ENCODE results near the gene SLIT3.

The SLIT3 gene

GRCh38 chr5:169029661-169030274, 271.2 kb downstream of the SLIT3 start:
- no peak for DNase-seq (ENCODE audit: low read depth in 3 of 3)

GRCh38 chr5:169029037-169029436, 271.9 kb downstream of the SLIT3 start:
- DNase-seq (ENCODE audit: low read depth in 3 of 3) = no peak

GRCh38 chr5:169027501-169028061, 273.4 kb downstream of the SLIT3 start:
- no peak for DNase-seq (ENCODE audit: low read depth in 3 of 3)

GRCh38 chr5:169025491-169025890, 275.4 kb downstream of the SLIT3 start:
- no peak for DNase-seq (ENCODE audit: low read depth in 3 of 3)

- DNase-seq (ENCODE audit: low read depth in 3 of 3) = no peak
These were observed 276.5 kb downstream of the SLIT3 start for GRCh38 chr5:169024421-169024820.

- DNase-seq (ENCODE audit: low read depth in 3 of 3) = no peak
These were observed 278.2 kb downstream of the SLIT3 start for GRCh38 chr5:169022718-169023117.

GRCh38 chr5:169020102-169020501, 280.8 kb downstream of the SLIT3 start:
- DNase-seq (ENCODE audit: low read depth in 3 of 3) = no peak

GRCh38 chr5:169018925-169019324, 282.0 kb downstream of the SLIT3 start:
- no peak for DNase-seq (ENCODE audit: low read depth in 3 of 3)

- no peak for DNase-seq (ENCODE audit: low read depth in 3 of 3)
These were observed 284.9 kb downstream of the SLIT3 start for GRCh38 chr5:169015991-169016390.

- no peak for DNase-seq (ENCODE audit: low read depth in 3 of 3)
These were observed 287.1 kb downstream of the SLIT3 start for GRCh38 chr5:169013846-169014245.

- DNase-seq (ENCODE audit: low read depth in 3 of 3) = no peak
These were observed 287.7 kb downstream of the SLIT3 start for GRCh38 chr5:169013208-169013728.

- DNase-seq (ENCODE audit: low read depth in 3 of 3) = no peak
These were observed 288.5 kb downstream of the SLIT3 start for GRCh38 chr5:169012450-169012849.

- DNase-seq (ENCODE audit: low read depth in 3 of 3) = no peak
These were observed 289.5 kb downstream of the SLIT3 start for GRCh38 chr5:169011451-169011850.

GRCh38 chr5:169011009-169011408, 289.9 kb downstream of the SLIT3 start:
- DNase-seq (ENCODE audit: low read depth in 3 of 3) = no peak

GRCh38 chr5:169009123-169009522, 291.8 kb downstream of the SLIT3 start:
- no peak for DNase-seq (ENCODE audit: low read depth in 3 of 3)

GRCh38 chr5:169006842-169007790, 293.8 kb downstream of the SLIT3 start:
- DNase-seq (ENCODE audit: low read depth in 3 of 3) = no peak

- no peak for DNase-seq (ENCODE audit: low read depth in 3 of 3)
These were observed 296.4 kb downstream of the SLIT3 start for GRCh38 chr5:169004551-169004950.

GRCh38 chr5:169003721-169004541, 297.0 kb downstream of the SLIT3 start:
- no peak for DNase-seq (ENCODE audit: low read depth in 3 of 3)

- no peak for DNase-seq (ENCODE audit: low read depth in 3 of 3)
These were observed 297.9 kb downstream of the SLIT3 start for GRCh38 chr5:169002953-169003555.

GRCh38 chr5:169001394-169001793, 299.5 kb downstream of the SLIT3 start:
- no peak for DNase-seq (ENCODE audit: low read depth in 3 of 3)

GRCh38 chr5:168995024-168995423, 305.9 kb downstream of the SLIT3 start:
- DNase-seq (ENCODE audit: low read depth in 3 of 3) = no peak

Data from stimulated activated CD4-positive, alpha-beta T cell treated with anti-CD3 and anti-CD28 coated beads, TNF-alpha, amount 100 ng/mL, for 4 hours (primary cell).